Stimulated activated CD4-positive, alpha-beta T cell treated with anti-CD3 and anti-CD28 coated beads, Interleukin-12 subunit alpha, Interleukin-12 subunit beta, amount 100 ng/mL, for 24 hours (primary cell): Measurements from ENCODE around the gene MBD6.
"Not testable (repeated sequence)": the region's sequence is repeated elsewhere in the genome, so short reads cannot be mapped to it uniquely, and the experiment has no call there.

ENCODE experiments used
- DNase-seq, 2 experiments: peaks; one replicate each; pipeline ENCODE4 v3.0.0-alpha.2; 2020; ENCODE audit warnings: low read depth in 2 of 2

MBD6 gene

GRCh38 chr12:57550641-57551549, 28.3 kb downstream of the MBD6 start:
- DNase-seq, result no peak

- no peak for DNase-seq
Measured at GRCh38 chr12:57551637-57552305, 29.1 kb downstream of the MBD6 start.

- no peak for DNase-seq
Measured at GRCh38 chr12:57552306-57552651, 29.7 kb downstream of the MBD6 start.

- no peak for DNase-seq
Measured at GRCh38 chr12:57552835-57553313, 30.2 kb downstream of the MBD6 start.

GRCh38 chr12:57553343-57554202, 30.9 kb downstream of the MBD6 start:
- no peak for DNase-seq

GRCh38 chr12:57554453-57554852, 31.8 kb downstream of the MBD6 start:
- no peak for DNase-seq

GRCh38 chr12:57554897-57555296, 32.3 kb downstream of the MBD6 start:
- DNase-seq, result no peak

DNA sequence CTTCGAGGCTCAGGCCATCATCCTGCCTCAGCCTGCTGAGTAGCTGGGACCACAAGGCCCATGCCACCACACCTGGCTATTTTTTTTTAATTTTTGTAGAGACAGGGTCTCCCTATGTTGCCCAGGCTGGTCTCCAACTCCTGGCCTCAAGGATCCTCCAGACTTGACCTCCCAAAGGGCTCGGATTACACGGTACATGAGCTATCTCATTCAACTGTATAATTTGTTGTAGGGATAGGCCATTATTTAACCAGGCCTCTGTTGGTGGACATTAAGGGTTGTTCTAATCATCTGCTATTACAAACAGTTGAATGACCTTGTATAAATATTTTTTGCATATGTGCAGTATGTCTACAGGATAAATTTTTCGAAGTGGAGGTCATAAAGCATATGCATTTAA, 36.2 kb downstream of the MBD6 start:
- no peak for DNase-seq

GRCh38 chr12:57560516-57560915, 37.9 kb downstream of the MBD6 start:
- no peak for DNase-seq

DNA sequence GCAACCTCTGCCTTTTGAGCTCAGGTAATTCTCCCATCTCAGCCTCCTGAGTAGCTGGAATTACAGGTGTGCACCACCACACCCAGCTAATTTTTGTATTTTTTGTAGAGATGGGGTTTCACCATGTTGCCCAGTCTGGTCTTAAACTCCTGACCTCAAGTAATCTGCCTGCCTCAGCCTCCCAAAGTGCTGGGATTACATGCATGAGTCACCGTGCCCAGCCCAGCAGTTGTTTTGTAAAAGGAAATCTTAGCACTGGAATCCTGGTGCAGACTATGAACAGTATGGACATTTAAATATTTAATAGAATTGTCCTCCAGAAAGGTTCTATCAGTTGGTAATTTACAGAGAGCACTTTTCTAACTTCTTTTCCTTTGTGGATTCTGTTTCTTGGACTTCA, 38.5 kb downstream of the MBD6 start:
- DNase-seq, result not testable (repeated sequence)

- no peak for DNase-seq
Measured at GRCh38 chr12:57563358-57563757, 40.7 kb downstream of the MBD6 start.

DNA sequence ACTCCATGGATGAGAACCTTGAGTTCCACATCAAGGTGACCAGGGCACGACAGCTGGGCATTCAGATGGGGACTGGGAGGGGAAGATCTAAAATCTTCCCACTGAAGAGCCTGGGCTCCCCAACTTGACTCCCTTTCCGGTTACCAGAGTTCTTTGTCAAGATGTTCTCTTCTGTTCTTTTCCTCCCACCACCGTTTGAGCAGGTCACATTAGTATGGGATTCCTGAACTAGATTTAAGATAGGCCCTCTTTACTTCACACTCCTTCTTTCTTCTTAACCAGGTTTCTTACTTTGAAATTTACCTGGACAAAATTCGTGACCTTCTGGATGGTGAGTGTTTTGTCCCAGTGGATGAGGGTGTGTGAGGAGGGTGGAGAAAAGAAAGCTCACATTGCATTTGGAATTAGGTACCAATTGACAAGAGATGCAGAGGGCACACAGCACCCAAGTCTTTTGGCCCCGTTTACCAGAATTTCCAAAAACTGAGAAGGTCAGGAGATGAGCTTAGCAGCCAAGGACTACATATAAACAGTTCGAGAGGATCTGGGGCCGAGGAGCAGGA, 41.6 kb downstream of the MBD6 start:
- no peak for DNase-seq

DNA sequence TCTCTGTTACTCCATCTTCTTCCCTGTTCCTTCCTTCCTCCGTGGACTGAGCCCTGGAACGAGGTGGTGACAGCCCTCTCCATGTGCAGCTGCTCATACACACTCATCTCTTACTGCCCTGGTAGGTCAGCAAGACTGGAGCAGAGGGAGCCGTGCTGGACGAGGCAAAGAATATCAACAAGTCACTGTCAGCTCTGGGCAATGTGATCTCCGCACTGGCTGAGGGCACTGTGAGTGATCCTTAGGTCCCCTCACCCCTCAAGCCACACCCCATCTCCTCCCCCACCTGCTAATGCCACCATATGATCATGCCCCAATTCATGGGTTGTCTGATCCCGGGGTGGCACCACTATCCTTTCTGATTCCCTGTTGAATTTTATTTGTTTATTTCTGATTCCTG, 46.2 kb downstream of the MBD6 start:
- DNase-seq, result no peak

DNA sequence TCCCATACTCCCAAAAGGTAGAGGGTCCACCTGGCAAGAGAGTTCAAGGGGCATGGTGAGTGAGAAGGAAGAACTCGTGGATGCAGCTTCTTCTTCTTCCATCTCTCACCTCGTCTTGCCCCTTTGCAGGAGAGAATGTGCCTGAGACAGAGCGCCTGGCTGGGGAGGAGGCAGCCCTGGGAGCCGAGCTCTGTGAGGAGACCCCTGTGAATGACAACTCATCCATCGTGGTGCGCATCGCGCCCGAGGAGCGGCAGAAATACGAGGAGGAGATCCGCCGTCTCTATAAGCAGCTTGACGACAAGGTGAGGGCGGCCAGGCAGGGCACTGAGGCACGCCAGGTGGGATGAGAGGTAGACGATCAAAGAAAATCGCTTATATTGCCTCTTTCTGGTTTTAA, 47.2 kb downstream of the MBD6 start:
- no peak for DNase-seq

DNA sequence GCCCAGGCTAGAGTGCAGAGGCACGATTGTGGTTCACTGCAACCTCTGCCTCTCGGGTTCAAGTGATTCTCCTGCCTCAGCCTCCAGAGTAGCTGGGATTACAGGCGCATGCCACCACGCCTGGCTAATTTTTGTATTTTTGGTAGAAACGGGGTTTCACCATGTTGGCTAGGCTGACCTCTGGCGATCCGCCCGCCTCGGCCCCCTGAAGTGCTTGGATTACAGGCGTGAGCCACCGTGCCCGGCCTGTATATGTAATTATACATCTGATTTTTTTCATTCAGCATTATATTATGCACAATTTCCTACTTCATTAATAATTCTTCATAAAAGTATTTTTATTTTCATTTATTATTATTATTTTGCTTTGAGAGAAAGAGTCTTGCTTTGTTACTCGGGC, 47.8 kb downstream of the MBD6 start:
- not testable (repeated sequence) for DNase-seq

GRCh38 chr12:57571926-57572762, 49.5 kb downstream of the MBD6 start:
- no peak for DNase-seq

DNA sequence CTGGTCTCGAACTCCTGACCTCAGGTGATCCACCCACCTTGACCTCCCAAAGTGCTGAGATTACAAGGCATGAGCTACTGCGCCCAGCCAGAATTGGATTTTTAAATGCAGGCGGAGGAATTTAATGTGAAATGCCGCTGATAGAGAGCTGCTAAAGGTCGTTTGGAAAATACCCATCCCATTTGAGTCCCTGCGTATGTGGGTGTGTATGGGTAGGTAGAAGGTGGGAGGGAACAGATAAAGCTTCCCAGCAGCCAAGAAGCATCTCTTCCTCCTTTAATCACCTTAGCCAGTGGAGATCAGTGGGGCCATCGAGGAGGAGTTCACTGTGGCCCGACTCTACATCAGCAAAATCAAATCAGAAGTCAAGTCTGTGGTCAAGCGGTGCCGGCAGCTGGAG, 52.2 kb downstream of the MBD6 start:
- DNase-seq, result no peak

GRCh38 chr12:57575771-57576612, 53.4 kb downstream of the MBD6 start:
- DNase-seq, result no peak

DNA sequence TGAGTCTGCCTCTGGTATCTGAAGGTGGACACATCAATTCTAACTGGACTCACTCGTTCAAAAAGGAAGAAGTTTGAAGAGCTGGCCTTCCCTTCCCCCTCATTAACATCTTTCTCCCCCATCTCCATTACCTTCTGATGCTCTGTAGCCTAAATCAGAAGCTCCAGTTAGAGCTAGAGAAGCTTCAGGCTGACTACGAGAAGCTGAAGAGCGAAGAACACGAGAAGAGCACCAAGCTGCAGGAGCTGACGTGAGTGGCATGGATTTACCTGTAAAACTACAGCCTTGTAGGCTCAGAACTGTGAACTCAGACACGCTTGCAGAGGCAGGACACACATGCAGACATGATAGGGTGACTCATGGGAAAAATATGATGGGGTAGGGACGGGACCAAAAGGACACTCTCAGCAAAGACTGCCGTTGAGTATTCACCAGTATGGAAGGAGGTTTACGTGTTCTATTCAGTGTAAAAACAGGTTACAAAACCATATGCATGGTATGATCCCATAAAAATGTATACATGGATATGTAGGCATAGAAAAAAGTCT, 54.1 kb downstream of the MBD6 start:
- DNase-seq, result no peak
